ENCODE results near the gene SEMA6A. TPM values are rescaled to one million over a fixed set of nuclear protein-coding genes. Genes with fewer than 3 reads are reported as not detected.

Gene SEMA6A
- polyA plus RNA-seq, 1 donor (not counting 4 experiments of a cell fraction or from before 2014, with no cell fraction given) = 0.68 TPM

GRCh38 chr5:116612431-116612830 is 37.8 kb upstream of the SEMA6A start:
- no peaks in the 10 kb centered on the region for H4K20me1 ChIP-seq (ENCODE audit: control insufficient read depth, extremely low read depth, insufficient read depth, low read length)
- H3K9me3 ChIP-seq (ENCODE audit: control insufficient read depth, low read depth, low read length) = no peaks in the 10 kb centered on the region
- TF ChIP-seq EZH2 (IDR thresholded peaks at IDR 0.05; ENCODE audit: low read length) = no peak
- no peak for TF ChIP-seq CTCF (optimal IDR thresholded peaks at IDR 0.05 in 1 of 3, IDR thresholded peaks at IDR 0.05 in 1 of 3, conservative IDR thresholded peaks at IDR 0.05 in 1 of 3; ENCODE audit: extremely low read depth in 1 of 3, insufficient read depth in 2 of 3, low read length in 3 of 3)
- peaks cover 8% of the 10 kb centered on the region for H3K4me1 ChIP-seq (ENCODE audit: control insufficient read depth, extremely low read depth, insufficient read depth, low read length)
- H2AFZ ChIP-seq (ENCODE audit: control insufficient read depth, low read length) = no peak overlapping the region
- H3K4me2 ChIP-seq (ENCODE audit: control insufficient read depth, extremely low read depth, insufficient read depth, low read depth, low read length) = no peak overlapping the region
- FAIRE-seq (no peak), DNase-seq (ENCODE audit: low read depth, low spot score) (no peak)
- no peaks in the 10 kb centered on the region for H3K9me1 ChIP-seq (ENCODE audit: control insufficient read depth, extremely low read depth, insufficient read depth, low read length)
- H3K27ac ChIP-seq (ENCODE audit: control insufficient read depth, insufficient read depth, low read length) = no peak overlapping the region
- H3K36me3 ChIP-seq (ENCODE audit: control insufficient read depth in 2 of 2, extremely low read depth in 1 of 2, insufficient read depth in 2 of 2, low read length in 2 of 2) = no peaks in the 10 kb centered on the region
- dilution Hi-C loops (cut with MboI; ENCODE audit: extremely low pct_ligation_motif_present, low sequenced_read_pairs) = no loop called here
- no peak overlapping the region for H3K4me3 ChIP-seq (ENCODE audit: control insufficient read depth in 2 of 3, extremely low read depth in 1 of 3, insufficient read depth in 2 of 3, low read depth in 1 of 3, low read length in 3 of 3)
- no peaks in the 10 kb centered on the region for H3K79me2 ChIP-seq (ENCODE audit: control insufficient read depth, insufficient read depth, low read length)
- no peak overlapping the region for H3K9ac ChIP-seq (ENCODE audit: control insufficient read depth, extremely low read depth, insufficient read depth, low read length)
- H3K27me3 ChIP-seq (ENCODE audit: control insufficient read depth, extremely low read depth, insufficient read depth, low read length) = no peaks in the 10 kb centered on the region

- dilution Hi-C loops (cut with MboI; ENCODE audit: extremely low pct_ligation_motif_present, low sequenced_read_pairs) = no loop called here
- H3K9me1 ChIP-seq (ENCODE audit: control insufficient read depth, extremely low read depth, insufficient read depth, low read length) = no peaks in the 10 kb centered on the region
- DNase-seq (ENCODE audit: low read depth, low spot score) = no peak
These were observed 30.9 kb upstream of the SEMA6A start for GRCh38 chr5:116605310-116606070.

More at GRCh38 chr5:116605310-116606070, 30.9 kb upstream of the SEMA6A start:
- Histone ChIP-seq H3K36me3 (ENCODE audit: control insufficient read depth in 2 of 2, extremely low read depth in 1 of 2, insufficient read depth in 2 of 2, low read length in 2 of 2) (no peaks in the 10 kb centered on the region), H3K27ac (ENCODE audit: control insufficient read depth, insufficient read depth, low read length) (no peak overlapping the region), H2AFZ (ENCODE audit: control insufficient read depth, low read length) (no peak overlapping the region), H3K27me3 (ENCODE audit: control insufficient read depth, extremely low read depth, insufficient read depth, low read length) (no peaks in the 10 kb centered on the region), H4K20me1 (ENCODE audit: control insufficient read depth, extremely low read depth, insufficient read depth, low read length) (no peaks in the 10 kb centered on the region), H3K9ac (ENCODE audit: control insufficient read depth, extremely low read depth, insufficient read depth, low read length) (no peak overlapping the region), H3K4me3 (ENCODE audit: control insufficient read depth in 2 of 3, extremely low read depth in 1 of 3, insufficient read depth in 2 of 3, low read depth in 1 of 3, low read length in 3 of 3) (no peak overlapping the region), H3K4me1 (ENCODE audit: control insufficient read depth, extremely low read depth, insufficient read depth, low read length) (no peaks in the 10 kb centered on the region), H3K4me2 (ENCODE audit: control insufficient read depth, extremely low read depth, insufficient read depth, low read depth, low read length) (no peak overlapping the region), H3K9me3 (ENCODE audit: control insufficient read depth, low read depth, low read length) (no peaks in the 10 kb centered on the region), H3K79me2 (ENCODE audit: control insufficient read depth, insufficient read depth, low read length) (no peaks in the 10 kb centered on the region)
- no peak for FAIRE-seq
- no peak for TF ChIP-seq CTCF (optimal IDR thresholded peaks at IDR 0.05 in 1 of 3, IDR thresholded peaks at IDR 0.05 in 1 of 3, conservative IDR thresholded peaks at IDR 0.05 in 1 of 3; ENCODE audit: extremely low read depth in 1 of 3, insufficient read depth in 2 of 3, low read length in 3 of 3)
- TF ChIP-seq EZH2 (IDR thresholded peaks at IDR 0.05; ENCODE audit: low read length) = no peak
